Body of pancreas (tissue), 4 donors: Measurements from ENCODE around the gene ASTN1. TPM values are rescaled to one million over a fixed set of nuclear protein-coding genes. Genes with fewer than 3 reads are reported as not detected.

Experiments
- ATAC-seq: fragments of 150-250 bp; one replicate; pipeline ENCODE4 v1.9.1; 2016
- DNase-seq, 4 donors: peaks; one replicate each; pipeline ENCODE4 v3.0.0-alpha.2; 2019
- H3K27ac ChIP-seq, 4 donors: fragments of 200-600 bp; sonication (generic); 1 replicate in 3 of 4; 2 replicates in 1 of 4; pipeline versions ENCODE4 v1.5.1 to v1.6.1; 2016 to 2019; ENCODE audit warnings: mild to moderate bottlenecking in 1 of 4, mixed read lengths in 1 of 4, moderate library complexity in 1 of 4
- H3K27me3 ChIP-seq, 2 donors: fragments of 200-600 bp; sonication (generic); one replicate each; pipeline ENCODE4 v1.6.0; 2016; ENCODE audit warnings: mild to moderate bottlenecking in 1 of 2
- H3K36me3 ChIP-seq, 2 donors: fragments of 200-600 bp; sonication (generic); replicated peaks in 1 of 2; 2 replicates each; pipeline ENCODE4 v1.5.1; 2016; ENCODE audit warnings: low read depth in 2 of 2; ENCODE audit not compliant: insufficient read depth in 1 of 2
- H3K4me1 ChIP-seq: fragments of 200-600 bp; sonication (generic); one replicate; pipeline ENCODE4 v1.6.0; 2016
- H3K4me3 ChIP-seq, 2 donors: fragments of 200-600 bp; sonication (generic); 1 replicate in 1 of 2; 2 replicates in 1 of 2; pipeline ENCODE4 v1.5.1; 2016 to 2019
- H3K9me3 ChIP-seq, 3 donors: fragments of 200-600 bp; sonication (generic); 1 replicate in 2 of 3; 2 replicates in 1 of 3; pipeline ENCODE4 v1.5.1; 2016
- POLR2A ChIP-seq, 3 donors: fragments of 450-650 bp; IDR thresholded peaks; one replicate each; pipeline ENCODE4 v1.6.1; 2016; ENCODE audit warnings: antibody characterized with exemption in 3 of 3, mild to moderate bottlenecking in 2 of 3
- WGBS, 2 donors: methylation state at CpG; one replicate each; pipeline ENCODE4 v1.1.5; 2017; 5-methylcytosine and 5-hydroxymethylcytosine counted together
- intact Hi-C: fragments of 100-400 bp; cut with DNase I; formaldehyde crosslinking; loops from one replicate; pipeline ENCODE4 v1.15.1; 2023
- total RNA-seq, 2 donors: library from RNA; depleted of rRNA; stranded (reverse); fragments of >200 nt; gene quantifications; one replicate each; pipeline ENCODE4 v1.1.0, GENCODE V29; 2016
- TF ChIP-seq, protein P1 (sequence below), 7 experiments: fragments of 450-650 bp in 4 of 7; fragments of 200-600 bp in 3 of 7; sonication (generic) in 3 of 7; IDR thresholded peaks; one replicate each; pipeline ENCODE4 v1.5.1; 2016 to 2019; ENCODE audit warnings: antibody characterized with exemption in 7 of 7

The ASTN1 gene
- total RNA-seq, 2 donors from 2014 or later = 0.66 to 0.78 TPM

DNA sequence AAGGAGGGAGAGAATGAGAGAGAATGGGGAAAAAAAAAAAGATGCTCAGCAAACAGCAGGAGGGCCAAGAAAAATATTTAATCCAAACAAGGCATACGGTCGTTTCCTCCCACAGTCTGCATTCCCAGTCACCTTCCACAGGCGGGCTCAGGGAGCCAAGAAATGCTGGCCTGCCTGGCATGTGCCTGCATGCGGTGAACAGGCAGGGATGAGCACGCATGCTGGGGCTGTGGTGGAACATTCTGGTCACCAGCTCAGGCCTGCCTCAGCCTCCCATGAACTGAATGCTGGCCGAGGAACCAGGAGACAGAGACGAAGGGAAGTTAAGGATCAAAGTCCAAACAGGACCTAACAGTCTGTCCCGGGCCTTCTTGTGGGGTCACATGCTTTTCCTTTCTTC is 335.3 kb downstream of the ASTN1 start:
- H3K4me3 ChIP-seq = no peak overlapping the region
- no peak overlapping the region for H3K27ac ChIP-seq
- DNase-seq (no peak), ATAC-seq (no peak)
- intact Hi-C loops = no loop called here
- H3K36me3 ChIP-seq = no peaks in the 10 kb centered on the region
- 52 to 55% methylated on average over 8 of the region's 8 CpGs for WGBS, 2 donors
- TF ChIP-seq, protein P1, sequence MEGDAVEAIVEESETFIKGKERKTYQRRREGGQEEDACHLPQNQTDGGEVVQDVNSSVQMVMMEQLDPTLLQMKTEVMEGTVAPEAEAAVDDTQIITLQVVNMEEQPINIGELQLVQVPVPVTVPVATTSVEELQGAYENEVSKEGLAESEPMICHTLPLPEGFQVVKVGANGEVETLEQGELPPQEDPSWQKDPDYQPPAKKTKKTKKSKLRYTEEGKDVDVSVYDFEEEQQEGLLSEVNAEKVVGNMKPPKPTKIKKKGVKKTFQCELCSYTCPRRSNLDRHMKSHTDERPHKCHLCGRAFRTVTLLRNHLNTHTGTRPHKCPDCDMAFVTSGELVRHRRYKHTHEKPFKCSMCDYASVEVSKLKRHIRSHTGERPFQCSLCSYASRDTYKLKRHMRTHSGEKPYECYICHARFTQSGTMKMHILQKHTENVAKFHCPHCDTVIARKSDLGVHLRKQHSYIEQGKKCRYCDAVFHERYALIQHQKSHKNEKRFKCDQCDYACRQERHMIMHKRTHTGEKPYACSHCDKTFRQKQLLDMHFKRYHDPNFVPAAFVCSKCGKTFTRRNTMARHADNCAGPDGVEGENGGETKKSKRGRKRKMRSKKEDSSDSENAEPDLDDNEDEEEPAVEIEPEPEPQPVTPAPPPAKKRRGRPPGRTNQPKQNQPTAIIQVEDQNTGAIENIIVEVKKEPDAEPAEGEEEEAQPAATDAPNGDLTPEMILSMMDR (IDR thresholded peaks at IDR 0.05) = no peak
- TF ChIP-seq POLR2A (IDR thresholded peaks at IDR 0.05) = no peak
- H3K9me3 ChIP-seq = no peaks in the 10 kb centered on the region
- no peaks in the 10 kb centered on the region for H3K4me1 ChIP-seq
- no peaks in the 10 kb centered on the region for H3K27me3 ChIP-seq

DNA sequence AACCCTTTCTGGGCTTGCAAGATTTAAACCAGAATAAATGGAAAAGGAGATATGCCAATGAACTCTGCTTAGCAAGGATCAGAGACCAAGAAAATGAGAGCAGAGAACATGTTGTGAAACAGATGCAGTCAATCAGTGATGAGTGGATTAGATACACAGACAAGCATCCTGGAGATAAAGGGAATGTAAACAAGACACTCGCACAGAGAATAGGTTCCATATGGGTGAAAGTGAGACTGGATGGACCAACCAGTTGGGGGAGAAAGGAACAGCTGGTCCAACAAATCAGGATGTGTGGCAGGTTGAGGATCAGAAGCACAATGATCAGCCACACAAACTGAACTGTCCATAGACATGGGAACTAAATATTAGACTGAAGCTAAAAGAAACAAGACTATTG is 338.2 kb downstream of the ASTN1 start:
- TF ChIP-seq, protein P1 (IDR thresholded peaks at IDR 0.05) = no peak
- TF ChIP-seq POLR2A (IDR thresholded peaks at IDR 0.05) = no peak
- Histone ChIP-seq H3K4me1 (no peaks in the 10 kb centered on the region), H3K27me3 (no peaks in the 10 kb centered on the region), H3K36me3 (no peaks in the 10 kb centered on the region), H3K4me3 (no peak overlapping the region), H3K9me3 (no peaks in the 10 kb centered on the region), H3K27ac (no peak overlapping the region)
- DNase-seq = no peak
- no peak for ATAC-seq
- intact Hi-C loops = no loop called here
- 25 to 38% methylated on average over 1 of the region's 1 CpG for WGBS, 2 donors

DNA sequence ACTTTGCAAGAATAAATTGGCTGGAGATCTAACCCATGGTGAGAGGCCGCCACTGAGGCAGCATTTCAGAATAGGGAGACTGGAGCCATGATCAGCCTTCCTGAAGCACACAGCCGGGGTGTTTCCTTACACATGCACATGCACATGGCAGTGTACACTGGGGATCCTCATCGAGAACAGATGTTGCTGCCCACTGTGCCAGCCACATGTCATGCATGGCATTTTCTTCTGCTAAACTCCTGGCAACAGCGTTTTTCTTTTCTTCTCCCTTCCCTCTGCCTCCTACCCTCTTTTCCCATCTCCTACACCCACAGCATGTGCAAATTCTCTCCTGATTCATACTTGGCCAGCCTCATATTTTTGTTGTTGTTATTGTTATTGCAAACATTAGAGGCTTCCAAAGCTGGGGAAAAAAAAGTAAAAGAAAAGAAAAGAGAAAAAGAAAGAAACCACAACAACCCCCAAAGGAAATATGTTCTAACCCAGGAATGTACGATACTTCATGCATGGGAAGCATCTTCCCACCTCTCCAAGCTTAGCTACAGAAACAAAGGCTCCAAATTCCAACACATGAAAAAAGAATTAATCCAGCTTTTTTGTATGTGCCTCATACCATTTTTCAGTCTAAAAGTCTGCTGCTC is 344.0 kb downstream of the ASTN1 start:
- Histone ChIP-seq H3K4me3 (no peak overlapping the region), H3K27ac (no peak overlapping the region), H3K9me3 (no peaks in the 10 kb centered on the region), H3K36me3 (no peaks in the 10 kb centered on the region), H3K4me1 (no peaks in the 10 kb centered on the region), H3K27me3 (no peaks in the 10 kb centered on the region)
- 87 to 89% methylated on average over 5 of the region's 5 CpGs for WGBS, 2 donors
- DNase-seq (no peak), ATAC-seq (no peak)
- intact Hi-C loops = no loop called here
- TF ChIP-seq POLR2A (IDR thresholded peaks at IDR 0.05) = no peak
- TF ChIP-seq, protein P1 (IDR thresholded peaks at IDR 0.05) = no peak

GRCh38 chr1:176816232-176816631 is 348.3 kb downstream of the ASTN1 start:
- intact Hi-C loops = no loop called here
- Histone ChIP-seq H3K4me3 (no peak overlapping the region), H3K27ac (no peak overlapping the region), H3K9me3 (no peaks in the 10 kb centered on the region), H3K27me3 (no peaks in the 10 kb centered on the region), H3K36me3 (no peaks in the 10 kb centered on the region), H3K4me1 (no peaks in the 10 kb centered on the region)
- DNase-seq (no peak), ATAC-seq (no peak)
- 71 to 90% methylated on average over 3 of the region's 3 CpGs for WGBS, 2 donors
- TF ChIP-seq, protein P1 (IDR thresholded peaks at IDR 0.05) = no peak
- TF ChIP-seq POLR2A (IDR thresholded peaks at IDR 0.05) = no peak

DNA sequence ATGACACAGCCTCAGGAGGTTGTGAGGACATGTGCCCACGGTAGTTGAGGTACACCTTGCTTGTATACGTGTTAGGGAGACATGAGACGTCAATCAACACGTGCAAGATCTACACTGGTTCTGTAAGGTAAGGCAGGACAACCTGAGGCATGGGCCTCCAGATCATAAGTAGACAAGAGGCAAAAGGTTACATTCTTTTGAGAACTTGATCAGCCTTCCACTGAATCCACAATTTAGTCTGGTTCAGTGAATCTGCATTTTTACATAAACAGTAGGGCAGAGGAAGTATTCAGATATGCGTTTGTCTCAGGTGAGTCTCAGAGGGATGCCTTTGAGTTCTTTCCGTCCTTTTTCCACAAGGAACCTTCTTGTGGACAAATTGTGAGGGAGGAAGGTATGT is 348.9 kb downstream of the ASTN1 start:
- ATAC-seq = no peak
- intact Hi-C loops = no loop called here
- H3K9me3 ChIP-seq = no peaks in the 10 kb centered on the region
- no peaks in the 10 kb centered on the region for H3K4me1 ChIP-seq
- H3K4me3 ChIP-seq = no peak overlapping the region
- no peaks in the 10 kb centered on the region for H3K27me3 ChIP-seq
- no peak for DNase-seq
- TF ChIP-seq POLR2A (IDR thresholded peaks at IDR 0.05) = no peak
- TF ChIP-seq, protein P1 (IDR thresholded peaks at IDR 0.05) = no peak
- no peaks in the 10 kb centered on the region for H3K36me3 ChIP-seq
- H3K27ac ChIP-seq = no peak overlapping the region
- 84 to 88% methylated on average over 6 of the region's 6 CpGs for WGBS, 2 donors
